Measurements from ENCODE around the gene ARHGEF17. TPM values are rescaled to one million over a fixed set of nuclear protein-coding genes. Genes with fewer than 3 reads are reported as not detected.

Gene ARHGEF17
- total and polyA plus RNA-seq, 2 donors (not counting 1 experiment from before 2014, with no cell fraction given): 42.8 to 43.1 TPM

DNA sequence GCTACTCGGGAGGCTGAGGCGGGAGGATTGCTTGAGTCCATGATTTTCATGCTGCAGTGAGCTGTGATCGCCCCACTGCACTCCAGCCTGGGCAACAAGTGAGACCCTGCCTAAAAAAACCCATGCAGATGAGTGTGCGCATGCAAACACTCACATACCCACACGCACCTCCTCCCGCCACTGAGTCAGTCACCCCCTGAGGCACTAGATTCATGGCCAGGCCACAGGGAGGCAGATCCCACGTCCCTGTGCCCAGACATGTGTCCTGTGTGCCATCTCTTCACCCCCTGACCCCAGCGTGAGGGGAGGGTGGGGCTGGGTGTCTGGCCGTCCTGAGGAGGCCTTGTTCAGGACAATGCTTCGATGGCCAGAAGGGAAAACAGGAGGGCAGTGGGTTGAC is 83.6 kb downstream of the ARHGEF17 start:
- Histone ChIP-seq H3K4me2 (ENCODE audit: extremely low read depth, insufficient read depth, low read length) (no peak overlapping the region), H3K27me3 (ENCODE audit: control insufficient read depth, insufficient read depth, low read length) (no peaks in the 10 kb centered on the region), H3K79me2 (ENCODE audit: control insufficient read depth, insufficient read depth, low read length) (peaks cover 2% of the 10 kb centered on the region), H3K9ac (ENCODE audit: insufficient read depth, low read length) (no peak overlapping the region), H3K27ac (ENCODE audit: insufficient read depth, low read length) (no peak overlapping the region), H4K20me1 (ENCODE audit: control insufficient read depth, extremely low read depth, insufficient read depth, low read length) (no peaks in the 10 kb centered on the region), H3K36me3 (ENCODE audit: control insufficient read depth, insufficient read depth, low read length) (peaks cover 3% of the 10 kb centered on the region), H2AFZ (ENCODE audit: low read length) (no peak overlapping the region), H3K4me1 (ENCODE audit: control insufficient read depth, extremely low read depth, insufficient read depth, low read length) (no peaks in the 10 kb centered on the region), H3K4me3 (replicated peaks in 1 of 4; ENCODE audit: control extremely low read depth in 1 of 4, insufficient read depth in 1 of 4, low read depth in 3 of 4, low read length in 4 of 4) (no peak overlapping the region), H3K9me3 (ENCODE audit: control insufficient read depth, insufficient read depth, low read depth, low read length) (no peaks in the 10 kb centered on the region)
- no peak for DNase-seq (ENCODE audit: low read depth in 2 of 2)
- TF ChIP-seq EZH2 (IDR thresholded peaks at IDR 0.05; ENCODE audit: low read length, missing control alignments) (no peak), CTCF (conservative IDR thresholded peaks at IDR 0.05 in 1 of 2, IDR thresholded peaks at IDR 0.05 in 1 of 2; ENCODE audit: low read depth in 1 of 2, low read length in 2 of 2) (no peak)

GRCh38 chr11:73392108-73393010 is 84.3 kb downstream of the ARHGEF17 start:
- Histone ChIP-seq H3K9me3 (ENCODE audit: control insufficient read depth, insufficient read depth, low read depth, low read length) (no peaks in the 10 kb centered on the region), H2AFZ (ENCODE audit: low read length) (no peak overlapping the region), H3K4me2 (ENCODE audit: extremely low read depth, insufficient read depth, low read length) (no peak overlapping the region), H3K27ac (ENCODE audit: insufficient read depth, low read length) (no peak overlapping the region), H3K9ac (ENCODE audit: insufficient read depth, low read length) (no peak overlapping the region), H3K4me3 (replicated peaks in 1 of 4; ENCODE audit: control extremely low read depth in 1 of 4, insufficient read depth in 1 of 4, low read depth in 3 of 4, low read length in 4 of 4) (no peak overlapping the region), H3K36me3 (ENCODE audit: control insufficient read depth, insufficient read depth, low read length) (peaks cover 3% of the 10 kb centered on the region), H3K4me1 (ENCODE audit: control insufficient read depth, extremely low read depth, insufficient read depth, low read length) (no peaks in the 10 kb centered on the region), H3K79me2 (ENCODE audit: control insufficient read depth, insufficient read depth, low read length) (no peaks in the 10 kb centered on the region), H4K20me1 (ENCODE audit: control insufficient read depth, extremely low read depth, insufficient read depth, low read length) (no peaks in the 10 kb centered on the region), H3K27me3 (ENCODE audit: control insufficient read depth, insufficient read depth, low read length) (no peaks in the 10 kb centered on the region)
- no peak for DNase-seq (ENCODE audit: low read depth in 2 of 2)
- TF ChIP-seq CTCF (conservative IDR thresholded peaks at IDR 0.05 in 1 of 2, IDR thresholded peaks at IDR 0.05 in 1 of 2; ENCODE audit: low read depth in 1 of 2, low read length in 2 of 2): no peak
- no peak for TF ChIP-seq EZH2 (IDR thresholded peaks at IDR 0.05; ENCODE audit: low read length, missing control alignments)

DNA sequence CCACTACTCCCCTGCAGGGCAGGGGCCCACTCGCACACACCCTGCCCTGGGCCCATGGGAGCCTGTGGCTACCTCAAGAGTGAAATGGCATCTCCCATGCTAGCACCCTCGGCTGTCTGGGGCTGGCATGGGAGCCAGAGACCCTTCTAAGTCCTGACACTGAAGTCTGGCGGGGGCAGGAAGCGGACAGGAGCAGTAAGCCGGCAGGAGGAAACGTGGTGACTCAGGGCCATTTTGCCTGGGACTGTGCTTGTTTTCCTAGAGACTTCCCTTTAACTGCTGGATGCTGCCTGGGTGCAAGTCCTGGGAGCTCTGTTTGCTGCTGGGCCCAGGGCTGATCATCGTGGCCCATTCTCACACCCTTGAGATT is 84.9 kb downstream of the ARHGEF17 start:
- H2AFZ ChIP-seq (ENCODE audit: low read length): no peak overlapping the region
- H4K20me1 ChIP-seq (ENCODE audit: control insufficient read depth, extremely low read depth, insufficient read depth, low read length): no peaks in the 10 kb centered on the region
- H3K79me2 ChIP-seq (ENCODE audit: control insufficient read depth, insufficient read depth, low read length): no peaks in the 10 kb centered on the region
- no peak overlapping the region for H3K4me2 ChIP-seq (ENCODE audit: extremely low read depth, insufficient read depth, low read length)
- H3K27ac ChIP-seq (ENCODE audit: insufficient read depth, low read length): no peak overlapping the region
- H3K9me3 ChIP-seq (ENCODE audit: control insufficient read depth, insufficient read depth, low read depth, low read length): no peaks in the 10 kb centered on the region
- H3K9ac ChIP-seq (ENCODE audit: insufficient read depth, low read length): no peak overlapping the region
- peaks cover 3% of the 10 kb centered on the region for H3K36me3 ChIP-seq (ENCODE audit: control insufficient read depth, insufficient read depth, low read length)
- H3K4me1 ChIP-seq (ENCODE audit: control insufficient read depth, extremely low read depth, insufficient read depth, low read length): no peaks in the 10 kb centered on the region
- H3K4me3 ChIP-seq (replicated peaks in 1 of 4; ENCODE audit: control extremely low read depth in 1 of 4, insufficient read depth in 1 of 4, low read depth in 3 of 4, low read length in 4 of 4): no peak overlapping the region
- TF ChIP-seq CTCF (conservative IDR thresholded peaks at IDR 0.05 in 1 of 2, IDR thresholded peaks at IDR 0.05 in 1 of 2; ENCODE audit: low read depth in 1 of 2, low read length in 2 of 2) (no peak), EZH2 (IDR thresholded peaks at IDR 0.05; ENCODE audit: low read length, missing control alignments) (no peak)
- DNase-seq (ENCODE audit: low read depth in 2 of 2): no peak
- H3K27me3 ChIP-seq (ENCODE audit: control insufficient read depth, insufficient read depth, low read length): no peaks in the 10 kb centered on the region
